Gastroesophageal sphincter (tissue), 4 donors: ENCODE measurements around the gene FOXP4. TPM values are rescaled to one million over a fixed set of nuclear protein-coding genes. Genes with fewer than 3 reads are reported as not detected.

Experiments used
- ATAC-seq: fragments of 150-250 bp; one replicate; pipeline ENCODE4 v1.9.1; 2016; ENCODE audit warnings: mild to moderate bottlenecking, moderate library complexity
- H3K27ac ChIP-seq, 4 donors: fragments of 200-600 bp; sonication (generic) in 3 of 4; 1 replicate in 3 of 4; 2 replicates in 1 of 4; pipeline ENCODE4 v1.5.1; 2016 to 2019
- H3K27me3 ChIP-seq: fragments of 200-600 bp; sonication (generic); one replicate; pipeline ENCODE4 v1.5.1; 2019
- H3K36me3 ChIP-seq, 2 donors: fragments of 200-600 bp; sonication (generic); one replicate each; pipeline ENCODE4 v1.5.1; 2019; ENCODE audit warnings: control low read depth in 1 of 2
- H3K4me1 ChIP-seq, 3 donors: fragments of 200-600 bp; sonication (generic); 1 replicate in 2 of 3; 2 replicates in 1 of 3; pipeline ENCODE4 v1.5.1; 2016 to 2019; ENCODE audit warnings: control low read depth in 2 of 3
- H3K4me3 ChIP-seq, 2 donors: fragments of 200-600 bp; sonication (generic); one replicate each; pipeline ENCODE4 v1.5.1; 2019; ENCODE audit warnings: mild to moderate bottlenecking in 1 of 2, moderate library complexity in 1 of 2
- H3K9me3 ChIP-seq, 3 donors: fragments of 200-600 bp; sonication (generic); one replicate each; pipeline ENCODE4 v1.5.1; 2017 to 2019; ENCODE audit warnings: control low read depth in 2 of 3
- CTCF ChIP-seq, 4 experiments: fragments of 200-600 bp in 2 of 4; fragments of 450-650 bp in 2 of 4; sonication (generic) in 1 of 4; IDR thresholded peaks; one replicate each; pipeline ENCODE4 v1.5.1; 2017 to 2019; ENCODE audit warnings: antibody characterized with exemption in 4 of 4, mild to moderate bottlenecking in 2 of 4, moderate library complexity in 2 of 4
- EP300 ChIP-seq: sonication (generic); formaldehyde crosslinking; IDR thresholded peaks from one replicate; pipeline ENCODE4 v1.6.1; 2017; ENCODE audit warnings: antibody characterized with exemption, mild to moderate bottlenecking
- POLR2A ChIP-seq, 2 donors: fragments of 450-650 bp; IDR thresholded peaks; one replicate each; pipeline ENCODE4 v1.6.1; 2017; ENCODE audit warnings: antibody characterized with exemption in 2 of 2, mild to moderate bottlenecking in 2 of 2, moderate library complexity in 1 of 2
- POLR2AphosphoS5 ChIP-seq: sonication (generic); formaldehyde crosslinking; IDR thresholded peaks from one replicate; pipeline ENCODE4 v1.6.1; 2017; ENCODE audit warnings: antibody characterized with exemption
- WGBS, 2 donors: methylation state at CpG; one replicate each; pipeline ENCODE4 v1.1.5; 2018; ENCODE audit warnings: low coverage in 1 of 2; 5-methylcytosine and 5-hydroxymethylcytosine counted together
- total RNA-seq, 4 donors: library from RNA; depleted of rRNA; stranded (reverse); fragments of >200 nt; gene quantifications; one replicate each; pipeline ENCODE4 v1.1.0, GENCODE V29; 2016

FOXP4 gene
- total RNA-seq, 4 donors from 2014 or later, result 8.2 to 25.8 (median 11.7) TPM

- no peak overlapping the region for H3K4me3 ChIP-seq
- TF ChIP-seq EP300 (no peak), CTCF (IDR thresholded peaks at IDR 0.05) (no peak), POLR2AphosphoS5 (no peak), POLR2A (IDR thresholded peaks at IDR 0.05) (no peak)
- H3K27me3 ChIP-seq, result peaks cover 21% of the 10 kb centered on the region
- 70 to 94% methylated on average over 2 to 4 of the region's 14 CpGs for WGBS, 2 donors
- H3K9me3 ChIP-seq, result no peaks in the 10 kb centered on the region
- H3K27ac ChIP-seq, result no peak overlapping the region
- H3K4me1 ChIP-seq, result no peaks in the 10 kb centered on the region
- ATAC-seq, result no peak
- no peaks in the 10 kb centered on the region for H3K36me3 ChIP-seq
These were observed 100.0 kb downstream of the FOXP4 start for GRCh38 chr6:41646026-41646795.

GRCh38 chr6:41647061-41647511 lies 100.9 kb downstream of the FOXP4 start:
- no peak for ATAC-seq
- TF ChIP-seq EP300 (no peak), CTCF (IDR thresholded peaks at IDR 0.05) (no peak), POLR2A (IDR thresholded peaks at IDR 0.05) (no peak), POLR2AphosphoS5 (no peak)
- H3K36me3 ChIP-seq, result no peaks in the 10 kb centered on the region
- H3K4me3 ChIP-seq, result no peak overlapping the region
- H3K27ac ChIP-seq, result no peak overlapping the region
- 78% methylated on average over 2 of the region's 9 CpGs; no CpG with 5 or more reads in 1 of the 2 donors for WGBS, 2 donors
- H3K27me3 ChIP-seq, result peaks cover 26% of the 10 kb centered on the region
- H3K9me3 ChIP-seq, result no peaks in the 10 kb centered on the region
- H3K4me1 ChIP-seq, result no peaks in the 10 kb centered on the region

GRCh38 chr6:41648070-41648585 lies 101.9 kb downstream of the FOXP4 start:
- TF ChIP-seq POLR2AphosphoS5 (no peak), CTCF (IDR thresholded peaks at IDR 0.05) (no peak), POLR2A (IDR thresholded peaks at IDR 0.05) (no peak), EP300 (no peak)
- no peak for ATAC-seq
- Histone ChIP-seq H3K4me3 (no peak overlapping the region), H3K4me1 (no peaks in the 10 kb centered on the region), H3K27me3 (peaks cover 30% of the 10 kb centered on the region), H3K36me3 (no peaks in the 10 kb centered on the region), H3K9me3 (no peaks in the 10 kb centered on the region), H3K27ac (no peak overlapping the region)
- 76% methylated on average over 3 of the region's 7 CpGs; no CpG with 5 or more reads in 1 of the 2 donors for WGBS, 2 donors

- no peaks in the 10 kb centered on the region for H3K36me3 ChIP-seq
- H3K27me3 ChIP-seq, result peaks cover 38% of the 10 kb centered on the region
- H3K4me3 ChIP-seq, result no peak overlapping the region
- TF ChIP-seq POLR2AphosphoS5 (no peak), CTCF (IDR thresholded peaks at IDR 0.05) (no peak)
- WGBS, 2 donors, result 58% methylated on average over 2 of the region's 5 CpGs; no CpG with 5 or more reads in 1 of the 2 donors
- no peaks in the 10 kb centered on the region for H3K9me3 ChIP-seq
- no peak overlapping the region for H3K27ac ChIP-seq
- no peaks in the 10 kb centered on the region for H3K4me1 ChIP-seq
- no peak for ATAC-seq
These were observed 102.7 kb downstream of the FOXP4 start for GRCh38 chr6:41648921-41649320.

GRCh38 chr6:41649596-41649995 lies 103.4 kb downstream of the FOXP4 start:
- H3K27ac ChIP-seq, result no peak overlapping the region
- no peaks in the 10 kb centered on the region for H3K36me3 ChIP-seq
- H3K4me3 ChIP-seq, result no peak overlapping the region
- H3K27me3 ChIP-seq, result peaks cover 43% of the 10 kb centered on the region
- TF ChIP-seq POLR2AphosphoS5 (no peak), POLR2A (IDR thresholded peaks at IDR 0.05) (no peak), CTCF (IDR thresholded peaks at IDR 0.05) (no peak), EP300 (no peak)
- 100% methylated on average over 1 of the region's 10 CpGs; no CpG with 5 or more reads in 1 of the 2 donors for WGBS, 2 donors
- H3K9me3 ChIP-seq, result no peaks in the 10 kb centered on the region
- ATAC-seq, result no peak
- H3K4me1 ChIP-seq, result no peaks in the 10 kb centered on the region
